ENCODE measurements around the gene MPZL2. TPM values are rescaled to one million over a fixed set of nuclear protein-coding genes. Genes with fewer than 3 reads are reported as not detected.

Gene MPZL2
- total RNA-seq, 1 donor from 2014 or later = 53.0 TPM

GRCh38 chr11:118215765-118216164 is 48.3 kb downstream of the MPZL2 start:
- Histone ChIP-seq H3K4me1 (no peaks in the 10 kb centered on the region), H3K27ac (no peak overlapping the region), H3K36me3 (no peaks in the 10 kb centered on the region), H3K9me3 (no peaks in the 10 kb centered on the region), H3K4me3 (no peak overlapping the region), H3K27me3 (no peaks in the 10 kb centered on the region)
- intact Hi-C loops (cut with DNase I) = no loop called here
- DNase-seq (ENCODE audit: low spot score in 2 of 2) = no peak
- no peak for TF ChIP-seq CTCF (IDR thresholded peaks at IDR 0.05)

- DNase-seq (ENCODE audit: low spot score in 2 of 2) = no peak
- TF ChIP-seq CTCF (IDR thresholded peaks at IDR 0.05) = no peak
- Histone ChIP-seq H3K27ac (no peak overlapping the region), H3K9me3 (no peaks in the 10 kb centered on the region), H3K36me3 (no peaks in the 10 kb centered on the region), H3K4me1 (no peaks in the 10 kb centered on the region), H3K4me3 (no peak overlapping the region), H3K27me3 (no peaks in the 10 kb centered on the region)
- intact Hi-C loops (cut with DNase I) = no loop called here
Observed at GRCh38 chr11:118215262-118215661, 48.8 kb downstream of the MPZL2 start.

- H3K27me3 ChIP-seq = no peaks in the 10 kb centered on the region
Observed at GRCh38 chr11:118214210-118214914, 49.7 kb downstream of the MPZL2 start.

GRCh38 chr11:118213781-118214180 is 50.3 kb downstream of the MPZL2 start:
- no peak for DNase-seq (ENCODE audit: low spot score in 2 of 2)
- no peaks in the 10 kb centered on the region for H3K36me3 ChIP-seq
- H3K4me1 ChIP-seq = no peaks in the 10 kb centered on the region
- no peak for TF ChIP-seq CTCF (IDR thresholded peaks at IDR 0.05)
- H3K9me3 ChIP-seq = no peaks in the 10 kb centered on the region
- intact Hi-C loops (cut with DNase I) = no loop called here
- no peak overlapping the region for H3K4me3 ChIP-seq
- no peak overlapping the region for H3K27ac ChIP-seq
- H3K27me3 ChIP-seq = no peaks in the 10 kb centered on the region

More at GRCh38 chr11:118214210-118214914, 49.7 kb downstream of the MPZL2 start:
- DNase-seq (ENCODE audit: low spot score in 2 of 2) = no peak
- intact Hi-C loops (cut with DNase I) = no loop called here
- no peak overlapping the region for H3K27ac ChIP-seq
- no peak overlapping the region for H3K4me3 ChIP-seq
- no peaks in the 10 kb centered on the region for H3K4me1 ChIP-seq
- no peak for TF ChIP-seq CTCF (IDR thresholded peaks at IDR 0.05)
- H3K36me3 ChIP-seq = no peaks in the 10 kb centered on the region
- H3K9me3 ChIP-seq = no peaks in the 10 kb centered on the region

- H3K9me3 ChIP-seq = no peaks in the 10 kb centered on the region
- H3K4me3 ChIP-seq = no peak overlapping the region
- H3K27ac ChIP-seq = no peak overlapping the region
- H3K36me3 ChIP-seq = no peaks in the 10 kb centered on the region
- no peak for DNase-seq (ENCODE audit: low spot score in 2 of 2)
- intact Hi-C loops (cut with DNase I) = no loop called here
- H3K4me1 ChIP-seq = no peaks in the 10 kb centered on the region
- no peak for TF ChIP-seq CTCF (IDR thresholded peaks at IDR 0.05)
- H3K27me3 ChIP-seq = no peaks in the 10 kb centered on the region
Observed at GRCh38 chr11:118213201-118213600, 50.9 kb downstream of the MPZL2 start.
